GM19372 (cell line): ENCODE measurements around the gene GRIK5.
"Not testable (repeated sequence)": the region's sequence is repeated elsewhere in the genome, so short reads cannot be mapped to it uniquely, and the experiment has no call there.

Experiments
- ATAC-seq: cut with Tn5 transposase; IDR thresholded peaks from one replicate; pipeline ENCODE4 v1.9.1; 2021; ENCODE audit warnings: mild to moderate bottlenecking, low read depth, moderate library complexity; ENCODE audit not compliant: unreplicated experiment

The GRIK5 gene

DNA sequence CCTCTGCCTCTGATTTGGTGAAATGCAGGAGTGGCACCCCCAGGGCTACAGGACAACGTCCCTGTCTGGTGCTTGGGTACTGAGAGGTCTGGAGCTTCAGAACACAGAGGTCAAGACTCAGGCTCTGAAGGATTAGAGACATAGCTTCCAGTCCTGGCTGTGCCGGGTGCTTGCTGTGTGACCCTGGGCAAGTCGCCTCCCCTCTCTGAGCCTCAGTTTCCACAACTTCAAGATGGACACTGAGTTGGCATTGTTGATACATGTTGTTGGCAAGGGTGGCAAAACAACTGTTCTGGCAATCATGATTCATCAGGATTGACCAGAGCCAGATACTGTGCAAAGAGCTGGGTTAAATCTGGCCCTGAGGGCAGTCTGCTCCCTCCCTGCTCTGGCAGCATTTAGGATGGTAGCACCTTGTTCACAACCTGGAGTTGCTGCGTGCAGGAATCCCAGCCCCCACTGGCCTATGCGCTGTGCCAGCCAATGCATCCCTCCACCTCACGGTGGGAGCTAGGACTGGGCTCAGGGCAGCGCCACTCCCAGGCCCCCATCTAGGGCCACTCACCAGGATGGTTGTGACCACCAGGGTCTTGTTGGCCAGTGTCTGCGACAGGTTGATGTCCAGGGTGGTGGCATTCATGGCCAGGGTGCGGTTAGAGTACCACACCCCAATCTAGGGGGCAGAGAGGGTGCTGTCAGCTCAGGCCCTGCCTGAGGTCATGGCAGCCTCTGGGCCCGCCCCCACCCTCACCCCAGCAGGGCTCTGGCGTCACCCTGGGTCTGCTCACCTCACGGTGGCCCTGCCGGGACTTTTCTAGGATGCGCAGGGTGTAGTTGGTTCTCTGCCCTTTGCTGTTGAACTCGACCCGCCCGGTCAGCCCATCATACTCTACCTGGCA is 16.7 kb downstream of the GRIK5 start:
- no peak for ATAC-seq

GRCh38 chr19:42052241-42052863 is 17.7 kb downstream of the GRIK5 start:
- no peak for ATAC-seq

DNA sequence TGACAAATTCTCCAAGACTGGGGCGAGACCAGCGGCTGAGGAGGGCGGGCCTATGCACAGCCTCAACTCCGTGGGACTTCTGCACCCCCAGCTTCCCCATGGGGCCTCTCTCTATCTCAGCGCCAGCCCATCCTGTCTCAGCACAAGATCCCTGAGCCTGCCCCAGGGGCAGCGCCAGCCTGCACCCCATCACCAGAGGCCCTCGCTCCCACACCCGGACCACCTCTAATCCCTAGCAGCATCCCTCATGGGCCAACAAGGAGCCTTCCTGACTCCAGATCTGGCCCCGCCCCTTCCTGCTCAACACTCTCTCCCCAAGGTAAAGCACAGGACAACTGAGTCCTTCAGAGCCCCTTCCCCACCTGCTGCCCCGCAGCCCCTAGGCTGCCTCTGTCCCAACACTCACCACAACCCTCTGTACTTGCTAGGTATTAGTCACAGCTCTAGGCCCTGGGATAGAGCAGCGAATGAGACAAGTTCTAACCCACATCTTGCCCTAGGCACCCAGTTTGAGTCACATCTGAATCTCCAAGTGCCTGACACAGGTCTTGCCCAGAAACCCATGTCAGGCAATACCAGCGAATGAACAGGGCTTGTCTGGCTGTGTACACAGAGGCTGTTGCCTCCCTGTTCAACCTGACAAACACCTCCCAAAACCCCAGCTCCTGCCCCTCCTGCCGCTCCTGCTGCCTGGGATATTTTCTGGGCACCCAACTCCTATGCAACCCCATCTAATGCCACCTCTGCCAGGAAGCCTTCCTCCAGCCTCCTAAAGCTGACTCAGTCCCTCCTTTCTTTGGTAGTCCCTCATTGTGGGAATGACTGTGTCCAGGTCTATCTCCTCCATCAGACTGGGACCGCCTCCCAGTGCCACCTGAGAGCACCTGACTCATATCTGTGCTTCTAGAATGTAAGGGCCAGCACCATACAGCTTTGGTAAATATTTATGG is 18.6 kb downstream of the GRIK5 start:
- ATAC-seq = no peak

DNA sequence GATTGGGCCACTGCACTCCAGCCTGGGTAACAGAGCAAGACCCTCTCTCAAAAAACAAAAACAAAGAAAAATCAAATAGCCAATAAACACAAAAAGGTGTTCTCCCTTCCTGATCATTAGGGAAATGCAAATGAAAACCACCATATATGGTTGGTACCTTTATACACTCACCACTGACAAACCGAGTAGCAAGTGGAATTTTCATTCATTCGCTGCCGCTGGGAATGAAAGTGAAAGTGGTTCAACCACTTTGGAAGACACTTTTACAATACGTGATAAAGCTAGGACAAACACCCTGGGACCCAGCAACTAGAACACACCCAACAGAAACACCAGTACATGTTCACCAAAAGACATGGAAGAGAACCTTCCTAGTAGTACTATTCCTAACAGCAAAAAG is 21.0 kb downstream of the GRIK5 start:
- ATAC-seq = no peak

- no peak for ATAC-seq
Observed at GRCh38 chr19:42045575-42045974, 24.4 kb downstream of the GRIK5 start.

DNA sequence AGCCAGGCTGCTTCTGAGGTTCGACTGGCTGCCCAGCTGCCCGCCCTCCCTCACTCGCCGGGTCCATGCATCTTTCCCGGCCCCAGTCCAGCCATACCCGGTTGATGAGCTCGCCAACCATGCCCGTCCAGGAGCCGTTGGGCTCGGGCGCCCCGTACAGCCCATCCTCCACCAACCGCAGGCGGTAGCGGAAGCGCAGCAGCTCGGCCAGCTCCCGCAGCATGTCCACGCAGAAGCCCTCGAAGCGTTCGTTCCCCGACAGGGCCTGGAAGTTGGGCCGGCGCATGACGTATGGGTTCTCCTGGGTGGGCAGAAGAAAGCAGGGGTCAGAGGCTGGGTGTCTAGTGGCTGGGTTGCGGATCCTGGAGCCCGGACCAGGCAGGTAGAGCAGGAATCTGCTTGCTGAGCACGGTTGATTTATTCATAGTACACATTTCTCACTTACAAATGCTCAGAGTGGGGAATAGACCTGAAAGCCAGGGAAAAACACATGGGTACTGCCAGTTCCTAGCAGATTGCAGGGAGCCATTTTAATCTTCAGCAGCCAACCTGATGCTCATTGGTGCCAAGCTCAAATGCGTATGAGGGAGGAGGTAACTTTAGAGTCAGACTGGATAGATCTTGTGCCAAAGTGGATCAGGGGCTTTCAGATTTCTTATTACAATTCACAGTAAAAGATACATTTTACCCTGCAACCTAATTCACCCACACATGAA is 27.4 kb downstream of the GRIK5 start:
- no peak for ATAC-seq

GRCh38 chr19:42040491-42040890 is 29.5 kb downstream of the GRIK5 start:
- not testable (repeated sequence) for ATAC-seq

DNA sequence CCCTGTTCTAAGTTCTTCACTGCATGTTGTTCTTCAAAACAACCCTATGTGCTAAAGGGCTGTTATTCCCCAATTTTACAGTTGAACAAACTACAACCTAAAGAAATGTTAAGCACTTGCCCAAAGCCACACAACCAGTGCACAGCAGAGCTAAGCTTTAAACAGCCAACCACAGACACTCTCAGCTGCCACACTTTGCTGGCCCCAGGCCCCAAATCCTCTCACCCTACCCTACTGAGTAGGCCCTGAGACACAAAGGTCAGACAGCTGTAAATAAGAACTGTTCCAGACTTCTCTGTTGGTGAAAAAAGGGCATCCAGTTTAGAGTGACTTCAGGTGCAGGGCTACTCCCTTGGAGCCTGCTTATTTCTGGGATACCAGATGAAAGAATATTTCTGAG is 30.0 kb downstream of the GRIK5 start:
- ATAC-seq = no peak

GRCh38 chr19:42038666-42039065 is 31.3 kb downstream of the GRIK5 start:
- ATAC-seq = no peak

DNA sequence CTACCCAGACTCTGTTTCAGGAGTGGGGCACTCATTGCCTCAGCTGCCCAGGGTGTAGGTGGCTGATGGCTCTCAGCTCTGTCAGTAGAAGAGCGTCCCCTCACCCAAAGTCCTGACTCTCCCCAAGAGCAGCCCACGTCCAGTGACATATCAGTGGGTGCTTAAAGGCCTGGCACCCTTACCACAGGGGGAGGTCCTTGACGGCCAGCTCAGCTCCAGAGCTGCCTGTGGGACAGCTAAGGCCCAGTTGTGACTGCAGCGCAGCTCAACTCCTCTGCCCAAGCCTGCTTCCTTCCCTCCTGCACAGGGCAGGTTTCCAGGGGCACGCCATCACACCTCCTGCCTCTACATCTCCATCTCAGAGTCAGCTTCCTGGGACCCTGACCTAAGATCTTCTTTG is 32.4 kb downstream of the GRIK5 start:
- no peak for ATAC-seq

- not testable (repeated sequence) for ATAC-seq
Observed at GRCh38 chr19:42034640-42035391, 35.2 kb downstream of the GRIK5 start.

DNA sequence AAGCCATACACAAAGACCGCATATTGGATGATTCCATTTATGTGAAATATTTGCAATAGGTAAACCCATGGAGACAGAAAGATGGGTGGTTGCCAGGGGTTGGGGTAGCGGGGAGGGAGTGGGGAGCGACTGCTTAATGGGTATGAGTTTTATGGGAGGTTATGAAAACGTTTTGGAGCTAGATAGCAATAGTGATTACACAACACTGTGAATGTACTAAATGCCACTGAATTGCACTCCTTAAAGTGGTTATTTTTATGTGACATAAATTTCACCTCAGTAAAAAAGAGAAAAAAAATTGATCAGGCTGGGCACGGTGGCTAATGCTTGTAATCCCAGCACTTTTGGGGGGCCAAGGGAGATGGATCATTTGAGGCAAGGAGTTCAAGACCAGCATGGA is 36.6 kb downstream of the GRIK5 start:
- no peak for ATAC-seq

DNA sequence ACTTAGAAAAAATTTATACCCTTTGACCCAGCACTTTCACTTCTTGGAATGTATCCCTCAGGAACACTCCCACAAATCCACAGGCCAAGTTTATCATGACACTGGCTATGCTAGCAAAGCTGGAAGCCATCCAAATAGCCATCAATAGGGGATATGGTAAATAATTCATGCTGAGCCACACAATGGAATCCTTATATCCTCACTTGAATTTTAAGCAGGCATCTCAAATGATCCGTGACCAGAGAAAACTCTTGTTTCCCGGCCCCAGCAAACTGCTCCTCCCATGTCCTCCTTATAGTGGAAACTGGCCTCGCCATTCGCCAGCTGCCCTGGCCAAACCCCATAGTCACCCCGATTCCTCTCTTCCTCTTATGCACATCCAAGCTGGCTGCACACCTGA is 37.6 kb downstream of the GRIK5 start:
- ATAC-seq = no peak

- ATAC-seq = no peak
Observed at GRCh38 chr19:42030645-42031440, 39.2 kb downstream of the GRIK5 start.

DNA sequence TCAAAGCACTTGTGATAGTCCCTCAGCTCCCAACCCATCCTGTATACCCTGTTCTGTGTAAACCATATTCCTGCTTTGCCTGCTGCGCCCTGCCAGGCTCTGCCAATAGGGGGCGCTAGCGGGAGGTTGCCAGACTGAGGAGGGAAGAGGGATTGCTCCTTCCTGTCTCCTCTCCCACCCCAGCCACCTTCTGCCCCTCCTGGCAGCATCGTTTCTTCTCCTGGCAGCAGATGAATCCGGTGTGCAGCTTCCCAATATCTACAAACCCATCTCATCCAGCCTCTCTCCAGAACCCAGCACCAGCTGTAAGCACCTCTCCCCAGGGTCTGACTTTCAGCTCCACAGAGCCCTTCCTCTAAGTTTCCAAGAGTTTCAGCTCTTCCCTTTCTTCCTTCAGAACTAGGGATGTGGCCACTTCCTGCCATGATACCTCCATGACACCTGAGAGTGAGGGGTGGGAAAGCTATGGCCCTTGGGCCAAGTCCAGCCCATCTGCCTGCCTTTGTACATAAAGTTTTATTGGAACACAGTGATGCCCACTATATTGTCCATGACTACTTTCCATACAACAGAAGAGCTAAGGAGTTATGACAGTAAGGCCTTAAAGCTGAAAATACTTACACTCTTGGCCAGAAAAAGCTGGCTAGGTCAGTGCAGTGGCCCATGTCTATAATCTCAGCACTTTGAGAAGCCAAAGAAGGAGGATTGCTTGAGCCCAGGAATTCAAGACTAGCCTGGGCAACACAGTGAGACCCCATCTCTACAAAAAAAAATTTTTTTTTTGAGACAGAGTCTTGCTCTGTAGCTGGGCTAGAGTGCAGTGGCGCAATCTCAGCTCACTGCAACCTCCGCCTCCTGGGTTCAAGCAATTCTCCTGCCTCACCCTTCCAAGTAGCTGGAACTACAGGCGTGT is 41.4 kb downstream of the GRIK5 start:
- no peak for ATAC-seq

- ATAC-seq = no peak
Observed at GRCh38 chr19:42024622-42025111, 45.3 kb downstream of the GRIK5 start.

- ATAC-seq = no peak
Observed at GRCh38 chr19:42023943-42024260, 46.1 kb downstream of the GRIK5 start.
